GM21619 (cell line): ENCODE results near the gene RXFP1.

Source experiments
- ATAC-seq: cut with Tn5 transposase; IDR thresholded peaks from one replicate; pipeline ENCODE4 v1.9.1; 2021; ENCODE audit not compliant: unreplicated experiment

RXFP1 gene

GRCh38 chr4:158540125-158540907, 18.6 kb downstream of the RXFP1 start:
- ATAC-seq = no peak

DNA sequence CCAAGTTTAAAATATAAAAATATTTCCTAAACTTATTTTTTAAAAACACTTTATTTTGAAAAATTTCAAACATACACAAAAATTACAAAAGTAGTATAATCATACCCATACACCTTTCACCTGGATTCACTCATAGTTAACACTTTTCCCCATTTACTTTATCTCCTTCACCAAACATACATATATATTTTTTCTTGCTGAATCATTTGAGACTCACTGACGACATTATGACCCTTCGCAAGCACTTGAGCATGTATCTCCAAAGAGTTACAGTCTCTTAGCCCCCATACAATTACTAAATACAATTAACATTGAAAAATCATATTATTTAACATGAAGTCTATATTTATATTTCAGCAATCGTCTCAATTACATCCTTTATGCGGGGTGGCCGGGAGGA, 19.8 kb downstream of the RXFP1 start:
- no peak for ATAC-seq

DNA sequence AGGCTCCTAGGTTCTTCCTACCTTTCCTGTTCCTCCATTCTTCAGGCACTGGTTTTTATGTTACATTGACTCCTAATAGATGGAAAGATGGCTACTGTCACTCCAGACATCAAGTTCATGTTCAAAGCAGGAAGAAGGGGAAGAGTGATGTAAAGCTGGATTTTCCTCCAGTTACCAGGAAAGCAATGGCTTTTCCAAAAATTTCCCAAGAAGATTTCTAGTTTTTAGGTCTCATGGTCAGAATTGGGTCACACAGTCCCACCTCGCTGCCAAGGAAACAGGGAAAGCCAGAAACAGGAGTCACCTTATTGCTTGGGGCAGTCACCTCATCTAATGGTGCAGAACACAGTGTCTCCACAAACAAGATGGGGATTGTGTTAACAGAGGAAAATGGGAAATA, 21.5 kb downstream of the RXFP1 start:
- ATAC-seq = no peak

GRCh38 chr4:158544141-158544540, 22.5 kb downstream of the RXFP1 start:
- ATAC-seq = no peak

DNA sequence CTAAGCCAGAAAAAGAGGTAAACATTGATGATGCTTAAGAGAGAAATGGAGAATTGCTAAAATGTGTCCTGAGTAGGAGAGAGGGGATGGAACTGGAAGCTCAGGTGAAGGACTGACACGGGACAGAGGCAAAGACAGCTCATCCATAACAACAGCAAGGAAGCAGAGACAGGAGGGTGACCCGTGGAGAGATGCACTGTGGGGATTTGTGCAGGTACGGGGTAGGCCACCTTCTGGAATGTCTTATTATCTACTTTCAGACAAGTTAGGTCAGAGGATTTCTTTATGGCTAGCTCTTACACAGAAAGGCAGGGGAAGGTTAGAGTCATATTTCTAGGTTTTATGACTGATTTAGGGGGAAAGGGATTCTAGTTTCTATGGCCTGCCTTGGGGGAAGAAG, 31.7 kb downstream of the RXFP1 start:
- no peak for ATAC-seq

GRCh38 chr4:158560284-158560683, 38.6 kb downstream of the RXFP1 start:
- no peak for ATAC-seq

- no peak for ATAC-seq
These were observed 45.2 kb downstream of the RXFP1 start for GRCh38 chr4:158566860-158567259.

GRCh38 chr4:158571736-158572135, 50.1 kb downstream of the RXFP1 start:
- ATAC-seq = no peak

DNA sequence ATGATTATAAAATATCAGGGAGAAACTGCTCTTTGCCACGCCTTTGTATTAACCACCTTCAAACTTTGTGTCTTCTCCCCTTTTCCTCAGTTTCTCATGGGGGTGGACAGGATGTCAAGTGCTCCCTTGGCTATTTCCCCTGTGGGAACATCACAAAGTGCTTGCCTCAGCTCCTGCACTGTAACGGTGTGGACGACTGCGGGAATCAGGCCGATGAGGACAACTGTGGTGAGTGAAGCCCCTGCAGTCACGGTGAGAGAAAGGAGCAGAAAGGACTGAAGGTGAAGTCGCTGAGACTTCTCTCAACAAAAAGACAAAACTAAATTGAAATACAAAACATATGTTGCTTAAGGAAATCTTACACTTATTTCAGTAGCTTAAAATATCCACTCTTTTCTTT, 50.9 kb downstream of the RXFP1 start:
- ATAC-seq = no peak

- no peak for ATAC-seq
These were observed 56.8 kb downstream of the RXFP1 start for GRCh38 chr4:158578476-158578875.

DNA sequence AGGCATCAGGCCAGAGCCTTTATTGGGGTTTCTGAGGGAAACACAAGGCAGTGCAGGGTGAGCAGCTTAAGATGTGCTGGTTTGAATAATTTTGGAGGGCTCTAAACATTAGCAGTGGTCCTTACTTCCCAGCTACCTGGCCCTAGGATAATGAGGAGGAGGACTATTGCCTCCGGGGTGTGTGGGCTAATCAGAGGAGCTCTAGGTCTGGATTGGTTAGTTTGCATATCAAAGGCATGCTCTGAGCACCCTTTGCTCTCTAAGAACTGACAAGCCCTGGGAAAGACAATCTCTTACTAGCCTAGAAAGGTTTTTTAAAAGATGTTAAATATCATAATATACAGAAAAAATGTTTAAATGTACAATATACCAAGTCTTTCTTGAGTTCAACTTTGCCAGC, 58.4 kb downstream of the RXFP1 start:
- no peak for ATAC-seq

DNA sequence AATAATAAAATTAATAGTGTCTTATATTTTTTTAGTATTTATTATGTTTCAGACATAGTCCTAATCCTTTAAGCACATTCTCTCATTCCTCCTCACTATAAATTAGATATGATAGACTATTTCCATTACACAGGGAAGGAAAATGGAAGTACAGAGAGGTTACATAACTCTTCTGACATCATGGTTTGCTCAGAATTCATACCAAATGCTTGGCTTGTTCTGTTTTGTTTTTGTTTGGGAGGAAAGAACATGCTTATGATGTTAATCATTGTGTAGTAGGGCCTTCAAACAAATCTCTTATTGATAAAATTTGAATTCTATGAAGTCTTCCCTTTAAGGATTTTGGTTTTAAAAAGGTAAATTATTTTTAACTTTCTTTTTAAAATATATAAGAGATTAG, 59.5 kb downstream of the RXFP1 start:
- ATAC-seq = no peak

DNA sequence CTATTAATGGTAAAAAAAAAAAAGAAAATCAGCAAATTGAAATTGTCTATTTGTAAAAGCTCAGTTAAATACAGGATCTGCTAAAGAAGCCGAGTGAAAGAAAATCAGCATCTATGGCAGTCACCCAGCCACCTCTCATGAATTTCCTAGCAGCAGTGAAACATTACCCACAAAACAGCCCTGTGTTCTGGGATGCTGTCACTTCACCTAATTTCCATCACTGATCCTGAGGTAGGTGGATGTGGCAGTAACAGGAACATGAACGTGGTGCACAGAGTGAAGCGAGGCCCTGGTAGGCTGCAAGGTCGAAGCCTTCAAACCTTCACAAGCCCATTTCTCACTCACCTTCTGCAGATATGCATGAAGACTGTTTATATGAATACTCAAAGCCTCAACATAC, 65.2 kb downstream of the RXFP1 start:
- no peak for ATAC-seq

DNA sequence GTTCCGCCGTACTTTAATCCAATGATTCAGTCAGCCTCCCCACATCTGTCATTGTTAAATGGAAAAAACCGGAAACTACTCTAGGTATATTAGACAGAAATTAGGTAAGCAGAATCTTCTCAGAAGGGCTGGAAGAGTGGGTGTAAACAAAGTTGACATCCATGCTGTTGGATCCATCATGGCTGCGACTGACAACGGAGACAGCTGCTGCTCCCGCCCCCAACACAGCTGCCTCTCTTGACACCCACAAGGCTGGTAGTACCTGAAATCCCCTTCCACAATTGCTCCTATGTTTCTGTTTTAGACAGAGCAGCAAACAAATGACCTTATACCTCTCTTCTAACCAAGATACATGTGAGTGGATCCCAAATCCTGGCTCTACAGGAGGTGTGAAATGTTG, 66.6 kb downstream of the RXFP1 start:
- ATAC-seq = no peak

- no peak for ATAC-seq
These were observed 67.1 kb downstream of the RXFP1 start for GRCh38 chr4:158588777-158589176.

- no peak for ATAC-seq
These were observed 68.6 kb downstream of the RXFP1 start for GRCh38 chr4:158590306-158590705.

DNA sequence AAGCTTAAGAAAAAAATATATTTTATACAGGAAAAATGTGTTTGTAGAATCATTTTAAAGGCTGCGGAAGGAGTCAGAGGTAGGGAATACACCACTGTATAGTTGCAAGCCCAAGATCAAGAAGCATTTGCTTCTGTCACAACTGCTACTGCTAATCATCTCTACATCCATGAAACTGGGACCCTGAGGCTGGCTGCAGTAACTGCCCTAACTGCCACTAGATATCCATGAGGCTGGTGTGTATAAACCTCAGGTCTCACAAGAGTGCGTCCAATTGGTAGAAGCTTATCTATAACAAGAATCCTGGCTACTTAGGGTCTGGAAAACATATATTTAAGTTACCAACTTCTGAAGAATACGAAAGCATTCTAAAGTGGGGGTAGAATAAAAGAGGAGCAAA, 69.1 kb downstream of the RXFP1 start:
- no peak for ATAC-seq

- no peak for ATAC-seq
These were observed 76.4 kb downstream of the RXFP1 start for GRCh38 chr4:158597879-158598596.

DNA sequence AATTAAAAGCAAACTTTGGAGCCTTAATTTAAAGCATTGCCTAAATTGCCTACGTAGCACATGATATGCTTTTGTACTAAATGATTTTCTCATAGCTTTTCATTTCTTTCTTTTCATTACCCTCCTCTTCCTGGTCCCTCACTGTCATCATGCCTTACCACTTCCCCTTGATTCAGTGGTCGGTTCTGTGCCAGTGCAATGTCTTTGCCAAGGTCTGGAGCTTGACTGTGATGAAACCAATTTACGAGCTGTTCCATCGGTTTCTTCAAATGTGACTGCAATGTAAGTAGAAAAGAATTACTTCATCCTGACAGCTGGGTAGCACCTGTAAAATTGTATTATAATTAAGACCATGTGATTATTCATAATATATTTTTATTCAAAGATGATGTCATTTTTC, 77.5 kb downstream of the RXFP1 start:
- ATAC-seq = no peak

GRCh38 chr4:158599765-158600498, 78.2 kb downstream of the RXFP1 start:
- ATAC-seq = no peak

GRCh38 chr4:158604369-158604768, 82.7 kb downstream of the RXFP1 start:
- no peak for ATAC-seq

- ATAC-seq = no peak
These were observed 83.7 kb downstream of the RXFP1 start for GRCh38 chr4:158605393-158605792.
